DMS153 (cell line): ENCODE data around the gene HS6ST1.

Source experiments
- DNase-seq: peaks from one replicate; lab custom pipeline; 2025; lab: John Stamatoyannopoulos, UW

The HS6ST1 gene

DNA sequence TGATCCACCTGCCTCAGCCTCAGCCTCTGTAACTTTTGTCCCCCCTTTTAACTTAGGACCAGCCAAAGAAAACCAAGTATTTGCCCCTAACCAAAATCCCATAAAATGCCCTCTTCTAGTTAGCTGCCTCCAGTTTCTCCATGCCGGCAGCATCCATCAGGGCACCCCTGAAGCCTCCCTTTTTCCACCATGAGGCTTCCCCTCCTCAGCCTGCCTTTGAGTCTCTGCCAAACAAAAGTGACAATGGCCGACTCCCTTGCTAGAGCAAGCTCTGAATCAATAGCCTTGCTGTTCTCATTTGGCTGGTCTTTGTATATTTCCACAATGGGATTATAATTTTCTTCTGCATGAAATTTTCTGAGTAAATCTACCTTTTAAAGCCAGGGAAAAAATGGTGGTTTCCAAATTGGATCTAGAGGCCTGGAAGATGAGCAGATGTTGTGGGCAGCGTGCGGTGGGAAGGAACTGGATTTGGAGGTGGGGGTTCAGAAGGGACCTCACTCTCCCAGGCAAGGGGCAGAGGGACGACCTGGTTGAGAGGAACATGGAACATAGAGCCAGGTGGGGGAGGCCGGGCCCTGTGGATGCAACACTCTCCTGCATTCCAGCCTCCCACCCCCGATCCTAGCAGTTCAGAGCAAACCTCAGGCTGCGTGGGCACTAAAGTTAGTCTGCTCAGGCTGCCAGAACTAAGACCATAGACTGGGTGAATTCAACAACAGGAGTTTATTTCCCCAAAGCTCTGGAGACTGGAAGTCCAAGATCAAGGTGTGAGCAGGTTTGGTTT is 80.6 kb downstream of the HS6ST1 start:
- DNase-seq, result no peak

DNA sequence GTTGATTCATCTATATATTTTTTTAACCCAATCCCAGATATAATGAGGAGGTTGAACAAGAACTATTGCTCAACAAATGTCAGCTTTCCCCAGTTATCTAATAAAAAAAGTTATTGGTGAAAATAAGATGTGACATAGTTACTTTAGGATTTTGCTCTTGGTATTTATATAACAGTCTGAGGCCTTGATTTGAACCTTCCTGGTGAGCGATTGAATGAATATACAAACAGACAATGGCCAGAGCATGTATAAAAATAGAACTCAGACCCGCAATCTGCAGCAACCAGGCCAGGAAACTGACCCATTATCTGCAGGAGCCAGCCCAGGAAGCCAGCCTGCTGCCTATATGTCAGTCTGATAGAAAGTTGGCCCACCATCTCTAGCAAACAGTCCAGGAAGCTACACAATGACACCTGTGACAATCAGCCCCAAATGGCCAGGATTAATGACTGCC is 81.6 kb downstream of the HS6ST1 start:
- no peak for DNase-seq

DNA sequence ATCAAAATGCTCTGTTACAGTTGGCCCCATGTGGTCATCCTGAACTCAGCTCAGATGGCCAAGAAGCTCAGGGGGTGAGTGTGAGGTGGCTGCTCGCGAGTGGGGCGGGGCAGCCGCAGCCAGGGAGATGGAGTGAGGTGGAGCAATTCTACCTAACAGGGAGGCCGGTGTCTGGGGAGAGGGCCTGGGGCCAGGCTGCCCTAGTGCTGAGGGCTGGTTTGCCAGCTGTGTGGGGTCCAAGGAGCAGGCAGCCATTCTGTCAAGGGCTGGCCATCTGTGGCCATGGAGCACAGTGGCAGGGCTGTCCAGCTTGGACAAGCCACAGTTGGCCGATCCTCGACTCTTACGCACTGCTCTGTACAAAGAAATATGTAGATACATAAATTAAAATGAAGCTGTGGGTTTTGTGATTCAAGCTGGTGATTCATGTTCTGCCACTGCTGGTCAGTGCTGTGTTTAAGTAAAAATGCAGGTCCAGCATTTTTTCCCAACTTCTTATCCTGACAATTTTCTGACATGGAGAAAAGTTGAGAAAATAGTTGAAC is 82.1 kb downstream of the HS6ST1 start:
- no peak for DNase-seq

DNA sequence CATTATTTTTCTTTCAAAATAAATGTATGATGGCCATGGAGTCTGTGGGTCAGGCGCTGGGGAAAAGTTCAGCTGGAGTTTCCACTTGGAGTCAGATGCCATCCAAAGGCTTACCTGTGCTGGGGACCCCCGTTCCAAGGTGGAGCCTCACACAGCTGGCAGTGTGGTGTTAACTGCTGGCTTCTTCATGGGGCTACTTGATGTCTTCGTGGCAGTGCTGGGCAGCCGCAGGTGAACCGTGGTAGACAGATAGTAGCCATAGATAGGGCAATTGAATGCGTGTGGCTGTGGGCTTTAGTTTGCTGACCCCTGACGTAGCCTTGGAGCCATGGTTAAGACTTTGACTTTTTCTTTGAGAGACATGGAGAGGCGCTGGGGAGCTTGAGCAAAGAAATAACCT is 83.1 kb downstream of the HS6ST1 start:
- DNase-seq, result no peak

DNA sequence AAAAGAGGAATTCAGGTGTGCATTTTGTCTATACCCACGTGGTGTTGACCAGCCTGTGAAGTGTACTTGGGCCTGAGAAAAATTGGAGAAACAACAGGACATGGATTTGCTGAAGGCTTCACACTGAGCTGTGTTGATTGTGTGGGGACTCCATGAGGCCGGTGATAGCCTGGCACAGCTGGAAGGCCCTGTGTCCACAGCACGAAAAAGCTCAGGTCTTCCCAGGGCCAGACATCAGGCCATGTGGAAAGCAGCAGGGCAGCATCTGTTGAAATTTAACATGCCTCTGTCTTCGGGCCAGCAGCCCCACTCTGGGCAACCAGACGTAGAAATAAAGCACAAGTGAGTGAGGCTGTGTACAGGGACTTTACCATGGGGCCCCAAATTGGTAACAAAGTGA is 84.1 kb downstream of the HS6ST1 start:
- DNase-seq, result no peak

DNA sequence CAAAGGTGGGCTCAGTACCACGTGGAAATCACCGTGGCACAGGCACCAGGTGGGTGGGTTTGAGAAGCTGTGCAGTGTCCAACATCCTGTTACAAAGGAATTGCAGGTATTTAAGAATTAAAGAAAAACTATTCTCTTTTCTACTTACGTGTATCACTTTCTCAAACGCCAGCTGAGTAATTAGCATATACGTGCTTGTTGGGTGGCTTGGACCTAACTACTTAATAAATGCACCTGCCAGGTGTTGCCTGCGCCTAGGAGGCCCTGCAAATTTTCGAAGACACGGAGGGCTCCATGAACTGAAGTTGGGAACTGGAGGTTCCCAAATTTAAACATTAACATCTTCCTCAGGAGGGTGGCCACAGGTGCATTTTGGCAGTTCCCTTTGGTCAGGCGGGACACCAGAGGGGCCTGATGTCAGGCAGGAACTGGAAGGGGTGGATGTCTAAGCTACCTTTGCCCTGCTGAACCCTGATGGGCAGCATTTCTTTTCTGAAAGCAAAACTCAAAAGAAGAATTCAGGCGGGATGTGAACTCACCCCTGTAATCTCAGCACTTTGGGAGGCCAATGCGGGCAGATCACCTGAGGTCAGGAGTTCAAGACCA is 84.8 kb downstream of the HS6ST1 start:
- DNase-seq, result no peak

DNA sequence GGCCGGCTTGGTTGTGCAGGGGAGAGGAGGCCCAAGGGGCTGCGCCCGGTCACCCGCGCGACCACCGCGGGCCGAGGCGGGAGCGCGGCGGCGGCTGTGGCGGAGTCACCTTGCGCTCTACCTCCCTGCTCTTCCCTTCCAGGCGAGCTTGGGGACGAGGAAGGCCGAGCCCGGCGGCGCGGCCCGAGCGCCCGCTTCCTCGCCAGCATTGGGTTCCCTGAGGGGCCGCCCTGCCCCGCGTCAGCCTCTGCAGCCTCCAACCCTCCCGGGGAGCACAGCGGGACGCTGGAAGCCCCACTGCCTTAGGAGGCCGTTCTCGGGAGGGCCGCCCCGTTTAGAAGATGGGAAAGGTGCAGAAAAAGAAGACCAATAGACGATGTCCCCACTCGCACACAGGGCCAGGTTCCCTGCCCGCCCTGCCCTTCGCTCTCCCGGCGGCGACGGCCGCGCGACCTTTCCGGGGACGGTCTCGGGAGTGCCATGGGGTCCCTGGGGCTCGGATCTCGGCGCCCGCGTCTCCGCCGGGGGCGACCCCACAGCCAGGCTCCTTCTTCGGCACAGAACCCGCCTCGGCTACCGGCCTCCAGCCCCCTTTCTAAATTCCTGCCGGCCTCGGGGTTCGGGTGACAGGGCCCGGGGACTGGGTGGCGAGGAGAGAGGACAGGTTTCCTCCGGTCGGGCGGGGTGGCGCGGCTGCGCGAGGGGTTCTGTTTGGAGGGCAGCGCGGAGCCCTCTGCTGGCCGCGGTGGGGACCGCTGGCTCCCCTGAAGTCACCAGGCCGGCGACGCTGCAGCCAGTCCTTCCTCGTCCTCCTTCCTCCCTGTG is 85.5 kb downstream of the HS6ST1 start:
- peak; percentile 49 for DNase-seq

DNA sequence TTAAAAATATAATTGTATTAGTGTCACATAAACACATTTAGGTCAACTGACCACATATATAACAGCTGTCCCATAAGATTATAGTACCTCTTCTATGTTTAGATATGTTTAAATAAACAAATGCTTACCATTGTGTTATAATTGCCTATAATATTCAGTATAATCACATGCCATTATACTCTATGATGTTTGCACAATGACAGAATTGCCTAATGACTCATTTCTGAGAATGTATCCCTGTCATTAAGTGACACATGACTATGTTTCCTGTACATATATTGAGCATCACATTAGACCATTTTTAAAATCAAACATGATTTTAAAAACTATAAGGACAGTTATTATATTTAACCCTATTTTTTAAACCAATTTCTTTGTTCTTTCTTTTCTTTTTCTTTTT is 89.8 kb downstream of the HS6ST1 start:
- peak; percentile 32 for DNase-seq

DNA sequence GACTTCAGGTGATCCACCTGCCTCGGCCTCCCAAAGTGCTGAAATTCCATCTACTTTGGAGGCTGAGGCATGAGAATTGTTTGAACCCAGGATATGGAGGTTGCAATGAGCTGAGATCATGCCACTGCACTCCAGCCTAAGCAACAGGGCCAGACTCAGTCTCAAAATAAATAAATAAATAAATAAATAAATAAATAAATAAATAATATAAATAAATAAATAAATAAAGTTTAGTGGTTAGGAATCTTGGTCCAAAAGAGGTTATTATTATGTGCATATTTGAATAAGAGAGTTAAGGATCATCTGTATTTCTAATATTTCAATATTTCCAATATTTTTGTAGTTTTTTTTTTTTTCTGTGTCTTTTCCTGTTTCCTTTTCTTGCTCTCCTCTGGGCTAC is 90.8 kb downstream of the HS6ST1 start:
- DNase-seq, result no peak

DNA sequence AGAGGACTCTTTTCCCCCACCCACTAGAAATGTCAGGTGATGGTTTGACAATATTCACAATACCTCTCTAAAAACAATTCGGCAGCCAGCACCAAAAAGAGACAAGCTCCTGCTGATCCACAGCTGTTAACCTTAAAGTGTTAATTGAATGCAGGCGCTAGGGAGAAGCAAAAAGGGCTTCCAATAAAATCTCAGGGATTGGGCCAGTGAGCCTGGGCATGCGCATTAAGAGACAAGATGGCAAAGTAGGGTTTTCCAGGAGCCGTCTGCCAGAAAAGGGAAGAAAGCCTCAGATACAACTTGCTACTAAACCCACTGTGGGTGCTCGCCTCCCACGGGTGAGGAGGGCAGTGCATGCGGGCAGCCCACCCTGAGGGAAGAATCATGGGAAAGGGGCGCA is 98.8 kb downstream of the HS6ST1 start:
- DNase-seq, result no peak

DNA sequence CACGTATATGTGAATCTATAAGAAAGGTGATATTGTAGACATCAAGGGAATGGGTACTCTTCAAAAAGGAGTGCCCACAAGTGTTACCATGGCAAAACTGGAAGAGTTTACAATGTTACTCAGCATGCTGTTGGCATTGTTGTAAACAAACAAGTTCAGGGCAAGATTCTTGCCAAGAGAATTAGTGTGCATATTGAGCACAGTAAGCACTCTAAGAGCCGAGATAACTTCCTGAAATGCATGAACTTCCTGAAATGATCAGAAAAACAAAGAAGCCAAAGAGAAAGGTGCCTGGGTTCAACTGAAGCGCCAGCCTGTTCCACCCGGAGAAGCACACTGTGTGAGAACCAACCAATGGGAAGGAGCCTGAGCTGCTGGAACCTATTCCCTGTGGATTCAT is 101.0 kb downstream of the HS6ST1 start:
- no peak for DNase-seq

DNA sequence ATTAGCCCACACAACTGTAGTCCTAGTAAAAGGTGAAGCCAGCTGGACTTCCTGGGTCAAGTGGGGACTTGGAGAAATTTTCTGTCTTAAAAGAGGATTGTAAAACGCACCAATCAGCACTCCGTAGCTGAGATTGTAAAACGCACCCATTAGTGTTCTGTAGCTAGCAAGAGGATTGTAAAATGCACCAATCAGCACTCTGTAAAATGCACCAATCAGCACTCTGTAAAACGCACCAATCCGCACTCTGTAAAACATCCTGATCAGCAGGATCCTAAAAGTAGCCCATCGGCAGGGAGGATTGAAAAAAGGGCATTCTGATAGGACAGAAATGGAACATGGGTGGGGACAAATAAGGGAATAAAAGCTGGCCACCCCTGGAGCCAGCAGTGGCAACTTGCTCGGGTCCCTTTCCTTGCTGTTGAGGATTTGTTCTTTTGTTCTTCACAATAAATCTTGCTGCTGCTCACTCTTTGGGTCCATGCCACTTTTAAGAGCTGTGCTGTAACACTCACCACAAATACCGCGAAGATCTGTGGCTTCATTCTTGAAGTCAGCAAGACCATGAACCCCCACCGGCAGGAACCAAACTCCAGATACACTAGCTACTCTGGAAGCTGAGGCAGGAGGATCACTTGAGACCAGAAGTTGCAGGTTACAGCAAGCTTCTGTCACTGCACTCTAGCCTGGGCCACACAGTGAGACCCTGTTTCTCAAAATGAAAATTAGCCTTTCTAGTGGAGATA is 102.6 kb downstream of the HS6ST1 start:
- no peak for DNase-seq
